HG03439 (cell line): Measurements from ENCODE around the gene TCAP.
A peak's percentile ranks its signal among the peaks of the same experiment; 100 is the strongest.
"Not testable (repeated sequence)": the region's sequence is repeated elsewhere in the genome, so short reads cannot be mapped to it uniquely, and the experiment has no call there.

Source experiments
- ATAC-seq: cut with Tn5 transposase; IDR thresholded peaks from one replicate; pipeline ENCODE4 v1.9.1; 2021; ENCODE audit warnings: mild to moderate bottlenecking, moderate library complexity; ENCODE audit not compliant: unreplicated experiment

Gene TCAP

GRCh38 chr17:39678340-39679116 lies 13.4 kb downstream of the TCAP start:
- no peak for ATAC-seq

- ATAC-seq, result no peak
These were observed 14.5 kb downstream of the TCAP start for GRCh38 chr17:39679521-39680192.

- ATAC-seq, result no peak
These were observed 18.3 kb downstream of the TCAP start for GRCh38 chr17:39683295-39683939.

GRCh38 chr17:39684369-39685192 lies 19.4 kb downstream of the TCAP start:
- no peak for ATAC-seq

GRCh38 chr17:39687101-39687545 lies 22.0 kb downstream of the TCAP start:
- no peak for ATAC-seq

GRCh38 chr17:39687546-39688474 lies 22.7 kb downstream of the TCAP start, which contains the start of gene PGAP3:
TSS of gene PGAP3 (minus strand) at chr17:39688057. CDS start at chr17:39688014, 43 bp downstream.
- ATAC-seq, result peak; percentile 95

GRCh38 chr17:39688475-39688835 lies 23.3 kb downstream of the TCAP start:
- ATAC-seq, result no peak

- ATAC-seq, result no peak
These were observed 23.8 kb downstream of the TCAP start for GRCh38 chr17:39688945-39689344.

- ATAC-seq, result no peak
These were observed 29.4 kb downstream of the TCAP start for GRCh38 chr17:39694593-39694992.

- ATAC-seq, result no peak
These were observed 29.9 kb downstream of the TCAP start for GRCh38 chr17:39695089-39695474.

- no peak for ATAC-seq
These were observed 31.6 kb downstream of the TCAP start for GRCh38 chr17:39696731-39697130.

- ATAC-seq, result no peak
These were observed 32.8 kb downstream of the TCAP start for GRCh38 chr17:39697961-39698360.

GRCh38 chr17:39699157-39699817 lies 34.1 kb downstream of the TCAP start:
- not testable (repeated sequence) for ATAC-seq

- no peak for ATAC-seq
These were observed 34.6 kb downstream of the TCAP start, which contains the start of gene ERBB2 for GRCh38 chr17:39699818-39700147. TSS of gene ERBB2 (plus strand) at chr17:39700064. CDS start at chr17:39700239, 175 bp downstream.

- no peak for ATAC-seq
These were observed 35.2 kb downstream of the TCAP start for GRCh38 chr17:39700148-39700987.

GRCh38 chr17:39701012-39701783 lies 36.0 kb downstream of the TCAP start:
- no peak for ATAC-seq

GRCh38 chr17:39701784-39702422 lies 36.8 kb downstream of the TCAP start:
- no peak for ATAC-seq
